CD4-positive, alpha-beta T cell treated with Interleukin-15 for 1 hour (primary cell): ENCODE results near the gene C10orf120.

Experiments used
- DNase-seq: peaks from one replicate; pipeline ENCODE4 v3.0.0-alpha.2; 2020

C10orf120 gene

DNA sequence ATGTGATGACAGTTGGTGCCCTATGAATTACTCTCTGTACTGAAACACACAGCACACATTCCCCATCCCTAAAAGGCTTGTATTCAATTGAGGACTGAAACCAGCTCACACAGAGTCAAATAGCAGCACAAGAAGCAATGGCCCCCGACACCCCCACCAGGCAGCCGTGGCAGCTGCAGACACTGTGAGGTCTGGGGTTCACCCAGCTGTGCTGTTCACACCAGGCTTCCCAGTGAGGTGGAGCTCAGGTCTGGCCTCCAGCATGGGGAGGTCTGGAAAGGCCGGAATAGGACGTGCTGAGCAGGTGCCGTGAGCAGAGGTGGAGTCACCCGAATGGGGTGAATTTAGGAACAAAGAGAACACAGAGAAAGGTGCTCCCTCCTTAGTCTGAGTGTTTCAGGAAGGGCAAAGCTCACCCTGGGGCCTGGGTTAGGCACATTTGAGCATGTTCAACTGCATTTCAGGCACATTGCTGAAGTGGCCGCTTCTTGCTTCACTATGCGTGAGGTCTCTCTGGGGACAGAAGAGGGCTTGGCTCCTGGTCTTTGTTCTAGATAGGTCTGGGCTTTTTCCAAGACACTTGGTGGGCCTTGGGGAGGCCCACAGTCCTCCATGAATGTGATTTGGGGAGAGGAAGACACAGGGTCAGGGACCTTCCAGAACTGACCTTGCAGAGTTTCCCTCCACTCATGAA lies 41.1 kb downstream of the C10orf120 start:
- DNase-seq, result no peak

DNA sequence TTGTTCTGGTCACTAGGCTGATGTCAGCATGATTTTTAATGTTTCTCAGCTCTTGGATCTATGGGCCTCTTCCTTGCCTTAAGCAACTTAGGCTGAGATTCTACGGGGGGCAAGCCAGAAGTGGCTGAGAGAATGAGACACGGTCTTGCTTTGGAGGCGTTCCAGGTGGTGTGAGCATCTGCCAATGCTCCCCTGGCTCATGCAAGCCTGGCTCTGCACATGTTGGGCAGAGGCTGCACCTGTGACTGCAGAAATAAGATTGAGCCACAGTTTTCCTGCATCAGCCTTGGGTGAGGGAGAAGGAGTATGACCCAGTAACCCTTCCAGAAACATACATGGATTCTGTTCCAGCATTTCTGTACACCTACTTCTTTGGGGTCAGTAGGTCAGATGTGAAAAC lies 41.9 kb downstream of the C10orf120 start:
- DNase-seq, result no peak

DNA sequence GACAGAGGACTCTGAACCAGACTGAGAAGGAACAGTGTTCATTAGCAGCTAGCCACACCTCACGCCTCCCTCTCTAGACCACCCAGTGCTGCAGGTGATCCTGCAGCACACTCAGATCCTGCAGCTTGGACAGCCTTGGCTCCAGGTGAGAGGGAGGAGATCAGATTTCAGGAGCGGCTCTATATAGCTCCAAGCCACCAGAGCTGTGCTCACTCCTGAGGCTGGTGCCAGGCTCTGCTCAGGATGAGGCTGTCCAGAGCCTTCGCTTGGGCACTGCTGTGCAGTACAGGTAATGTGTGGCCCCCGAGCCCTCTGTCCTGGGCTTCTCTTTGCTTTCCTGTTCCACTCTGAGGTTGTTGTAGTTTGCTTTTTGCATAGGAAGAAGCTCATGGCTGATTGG lies 42.4 kb downstream of the C10orf120 start:
- DNase-seq, result no peak

DNA sequence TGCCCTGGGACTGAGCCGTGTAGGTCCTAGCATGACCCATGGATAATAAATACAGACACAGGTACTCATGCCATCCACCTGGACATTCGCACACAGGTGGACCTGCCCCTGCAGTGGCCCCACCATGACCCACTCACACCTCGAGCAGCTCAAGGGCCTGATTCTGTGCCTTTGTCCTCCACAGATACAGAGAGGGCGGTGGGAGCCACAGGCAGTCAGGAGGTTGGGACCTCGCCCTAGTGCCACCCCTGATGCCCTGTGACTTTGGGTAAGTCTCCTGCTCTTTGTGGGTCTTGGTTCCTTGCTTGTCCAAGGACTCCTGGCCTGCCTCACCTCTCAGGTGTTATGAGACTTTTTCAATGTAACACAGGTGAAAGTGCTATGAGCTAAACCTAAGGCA lies 42.9 kb downstream of the C10orf120 start:
- no peak for DNase-seq

DNA sequence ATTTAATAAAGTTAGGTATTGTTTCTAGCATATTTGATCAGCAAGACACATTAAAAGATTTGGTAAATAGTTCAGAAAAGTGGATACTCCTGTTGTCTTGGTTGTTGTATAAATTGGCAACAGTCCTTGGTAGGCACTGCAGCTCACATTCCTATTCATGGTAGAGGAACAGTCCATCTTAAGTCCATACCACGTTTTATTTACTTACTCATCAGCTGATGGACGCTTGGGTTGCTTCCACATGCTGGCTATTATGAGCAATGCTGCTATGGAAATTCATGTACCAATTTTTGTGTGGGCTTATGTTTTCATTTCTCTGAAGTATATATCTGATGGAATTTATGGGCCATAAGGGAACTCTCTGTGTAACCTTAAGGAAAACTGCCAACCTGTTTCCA lies 43.3 kb downstream of the C10orf120 start:
- no peak for DNase-seq

DNA sequence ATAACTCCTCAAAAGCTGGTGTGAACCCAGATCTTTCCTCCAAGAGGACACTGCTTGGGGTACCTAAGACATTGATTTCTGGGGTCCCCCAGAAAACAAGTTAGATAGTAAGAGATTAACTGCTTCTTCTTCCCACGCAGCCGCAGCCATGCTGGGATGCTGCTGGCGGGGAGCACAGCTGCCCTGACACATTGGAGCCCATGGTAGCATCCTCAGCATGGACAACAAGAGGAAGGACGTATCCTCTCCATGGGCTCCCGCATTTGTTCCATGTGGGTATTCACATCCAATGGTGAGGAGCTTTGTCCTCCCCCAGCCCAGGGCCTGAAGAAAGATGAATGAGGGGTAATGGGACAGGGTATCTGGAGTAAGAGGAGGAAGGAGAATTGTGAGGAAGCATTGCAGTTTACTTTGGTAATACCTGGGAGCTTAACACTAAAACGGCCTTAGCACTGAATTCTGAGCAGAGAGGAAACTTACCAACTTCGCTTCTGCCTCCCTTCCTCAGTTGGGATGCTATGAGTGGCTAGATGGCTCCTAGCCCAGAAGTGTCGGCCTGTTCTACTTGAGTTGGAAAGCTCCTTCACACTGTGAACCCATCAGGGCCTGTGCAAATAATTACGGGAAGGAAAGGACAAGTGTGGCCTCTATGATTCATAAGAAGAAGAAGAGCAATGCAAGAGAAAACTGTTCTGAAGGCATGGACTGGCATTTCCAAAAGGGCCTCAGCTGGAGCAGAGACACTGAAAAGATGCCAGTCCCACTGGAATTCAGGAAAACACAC lies 43.9 kb downstream of the C10orf120 start:
- DNase-seq, result no peak

DNA sequence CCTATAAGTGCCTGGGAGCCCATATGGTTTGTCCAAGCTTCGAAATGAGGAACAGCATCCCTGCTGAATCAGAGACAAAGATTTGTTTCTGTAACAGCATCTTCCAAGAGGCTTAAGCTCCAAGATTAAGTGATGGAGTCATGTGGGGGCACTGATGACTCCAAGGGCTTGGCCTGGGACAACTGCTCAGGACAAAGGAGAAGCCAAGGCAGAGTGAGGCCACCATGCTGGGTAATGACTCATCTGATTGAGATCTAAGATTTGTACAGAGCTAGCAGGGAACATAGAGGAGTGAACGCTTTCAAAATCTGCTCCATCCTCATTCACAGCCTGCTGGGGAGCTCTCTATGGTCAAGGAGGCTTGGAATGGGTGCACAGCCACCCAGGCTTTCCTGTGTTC lies 49.3 kb downstream of the C10orf120 start:
- no peak for DNase-seq

DNA sequence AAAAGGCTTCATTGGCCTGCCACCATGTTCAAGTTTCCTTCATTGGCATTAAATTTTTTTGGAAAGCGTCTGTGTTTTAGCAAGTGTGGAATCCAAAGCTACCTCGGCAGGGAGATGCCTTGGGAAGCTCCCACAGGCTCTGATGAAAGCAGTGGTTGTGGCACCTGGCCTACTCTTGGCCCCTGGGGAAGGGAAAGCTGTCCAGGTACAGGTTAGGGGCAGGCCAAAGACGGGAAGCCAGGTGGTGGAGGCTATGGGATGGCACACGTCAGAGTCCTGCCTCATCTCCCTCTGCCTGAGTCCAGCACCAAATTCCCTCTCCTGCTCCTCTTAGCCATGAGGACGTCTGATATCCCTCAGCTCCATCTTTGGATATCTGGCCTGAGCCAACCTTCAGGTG lies 49.7 kb downstream of the C10orf120 start:
- no peak for DNase-seq

DNA sequence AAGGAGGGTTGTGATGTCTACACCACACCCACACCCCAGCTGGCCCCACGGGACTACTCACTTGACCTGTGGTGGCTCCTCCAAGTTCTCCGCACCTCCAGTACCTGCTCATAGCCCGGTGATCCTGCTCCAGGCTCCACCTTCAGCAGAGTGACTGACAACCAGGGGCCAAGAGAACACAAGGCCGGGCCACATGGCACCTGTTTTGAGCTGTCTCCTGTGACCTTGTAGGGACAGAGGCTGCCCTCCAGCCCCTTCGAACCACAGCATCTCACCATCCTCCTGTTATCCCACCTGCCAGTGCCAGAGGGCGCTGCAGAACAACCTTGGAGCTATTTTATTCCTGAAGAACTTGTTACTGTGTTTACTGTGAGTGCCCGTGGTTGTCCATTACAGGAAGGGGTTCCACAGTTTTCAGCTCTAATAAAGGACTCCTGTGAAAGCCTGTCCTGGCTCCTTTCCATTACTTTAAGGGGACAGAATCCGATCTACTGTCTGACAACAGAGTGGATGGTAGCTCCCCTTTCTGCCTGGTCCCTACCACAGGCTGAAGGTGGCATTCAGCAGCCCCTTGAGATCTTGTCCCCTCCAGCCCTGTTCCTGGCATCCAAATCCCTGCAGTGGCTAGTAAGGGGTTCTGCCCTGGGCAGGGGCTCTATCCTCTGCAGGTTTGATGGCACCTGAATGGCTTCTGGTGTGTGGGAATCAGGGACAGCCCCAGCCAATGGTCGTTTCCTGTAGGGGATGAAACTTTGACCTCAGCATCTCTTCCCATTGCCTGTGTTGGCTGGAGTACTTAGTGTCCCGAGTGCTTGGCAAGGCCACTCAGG lies 50.8 kb downstream of the C10orf120 start:
- no peak for DNase-seq
